GM23248 (cell line): ENCODE measurements around the gene WNT9A. TPM values are rescaled to one million over a fixed set of nuclear protein-coding genes. Genes with fewer than 3 reads are reported as not detected.

ENCODE experiments used
- DNase-seq: peaks from one replicate; pipeline ENCODE4 v3.0.0-alpha.2; 2015
- H2AFZ ChIP-seq: fragments of 200-600 bp; sonication (generic); 2 replicates; pipeline ENCODE4 v1.6.1; 2016; ENCODE audit warnings: antibody characterized with exemption
- H3F3A ChIP-seq: fragments of 200-600 bp; sonication (generic); 2 replicates; pipeline ENCODE4 v1.6.1; 2016; ENCODE audit warnings: mild to moderate bottlenecking, antibody characterized with exemption, mixed run types; ENCODE audit not compliant: insufficient read depth
- H3K27ac ChIP-seq: fragments of 200-600 bp; sonication (generic); 2 replicates; pipeline ENCODE4 v1.5.1; 2016; ENCODE audit warnings: mild to moderate bottlenecking
- H3K27me3 ChIP-seq: fragments of 200-600 bp; sonication (generic); replicated peaks from 2 replicates; pipeline ENCODE4 v1.6.1; 2016; ENCODE audit warnings: mild to moderate bottlenecking; ENCODE audit not compliant: insufficient read depth
- H3K36me3 ChIP-seq: fragments of 200-600 bp; sonication (generic); 2 replicates; pipeline ENCODE4 v1.6.1; 2016; ENCODE audit warnings: low read depth, mild to moderate bottlenecking
- H3K4me1 ChIP-seq: fragments of 200-600 bp; sonication (generic); 2 replicates; pipeline ENCODE4 v1.6.1; 2016; ENCODE audit warnings: mild to moderate bottlenecking; ENCODE audit not compliant: insufficient read depth
- H3K4me2 ChIP-seq: fragments of 200-600 bp; sonication (generic); one replicate; pipeline ENCODE4 v1.6.1; 2016; ENCODE audit warnings: mild to moderate bottlenecking; ENCODE audit not compliant: unreplicated experiment
- H3K4me3 ChIP-seq: fragments of 200-600 bp; sonication (generic); 2 replicates; pipeline ENCODE4 v1.5.1; 2016; ENCODE audit warnings: mild to moderate bottlenecking
- H3K79me2 ChIP-seq: fragments of 200-600 bp; sonication (generic); 2 replicates; pipeline ENCODE4 v1.6.1; 2016; ENCODE audit warnings: mild to moderate bottlenecking; ENCODE audit not compliant: insufficient read depth
- H3K9ac ChIP-seq: fragments of 200-600 bp; sonication (generic); 2 replicates; pipeline ENCODE4 v1.6.1; 2016; ENCODE audit warnings: mild to moderate bottlenecking
- H3K9me2 ChIP-seq: fragments of 200-600 bp; sonication (generic); 2 replicates; pipeline ENCODE4 v1.6.1; 2016; ENCODE audit warnings: mixed run types, mild to moderate bottlenecking, moderate library complexity; ENCODE audit not compliant: insufficient read depth
- H3K9me3 ChIP-seq: fragments of 200-600 bp; sonication (generic); one replicate; pipeline ENCODE4 v1.6.1; 2017; ENCODE audit warnings: low read depth
- H4K20me1 ChIP-seq: fragments of 200-600 bp; sonication (generic); 2 replicates; pipeline ENCODE4 v1.6.0; 2016; ENCODE audit not compliant: insufficient read depth
- EZH2 ChIP-seq: fragments of 200-600 bp; sonication (generic); IDR thresholded peaks from 2 replicates; pipeline ENCODE4 v1.6.1; 2018; ENCODE audit warnings: antibody characterized with exemption, mild to moderate bottlenecking; ENCODE audit not compliant: insufficient read depth, poor library complexity, severe bottlenecking
- EZH2phosphoT487 ChIP-seq: fragments of 200-600 bp; sonication (generic); IDR thresholded peaks from 2 replicates; pipeline ENCODE4 v1.6.1; 2018; ENCODE audit warnings: antibody characterized with exemption, moderate library complexity, mild to moderate bottlenecking, low read depth; ENCODE audit not compliant: insufficient read depth
- WGBS, 2 experiments: methylation state at CpG; one replicate each; pipeline ENCODE4 v1.1.6; 2015 to 2017; ENCODE audit warnings: low lambda C conversion rate in 2 of 2, low coverage in 1 of 2; ENCODE audit errors: missing lambda C conversion rate in 2 of 2; 5-methylcytosine and 5-hydroxymethylcytosine counted together
- in situ Hi-C: fragments of 300-500 bp; cut with MboI; formaldehyde crosslinking; loops from 2 replicates; pipeline ENCODE4 v1.15.0; 2020
- polyA plus RNA-seq: library from polyadenylated mRNA; unstranded; fragments of >200 nt; fragmentation: Nextera tagmentation; extraction: Ambion mirVana; gene quantifications from 2 replicates; pipeline ENCODE4 v1.2.1, GENCODE V29; 2016
- total RNA-seq: library from RNA; depleted of rRNA; stranded (reverse); fragments of >200 nt; shearing (Covaris generic); gene quantifications from 2 replicates; pipeline ENCODE4 v1.2.3, GENCODE V29; 2014

WNT9A gene
- total and polyA plus RNA-seq, 2 experiments from 2014 or later: 0.29 to 2.1 TPM

DNA sequence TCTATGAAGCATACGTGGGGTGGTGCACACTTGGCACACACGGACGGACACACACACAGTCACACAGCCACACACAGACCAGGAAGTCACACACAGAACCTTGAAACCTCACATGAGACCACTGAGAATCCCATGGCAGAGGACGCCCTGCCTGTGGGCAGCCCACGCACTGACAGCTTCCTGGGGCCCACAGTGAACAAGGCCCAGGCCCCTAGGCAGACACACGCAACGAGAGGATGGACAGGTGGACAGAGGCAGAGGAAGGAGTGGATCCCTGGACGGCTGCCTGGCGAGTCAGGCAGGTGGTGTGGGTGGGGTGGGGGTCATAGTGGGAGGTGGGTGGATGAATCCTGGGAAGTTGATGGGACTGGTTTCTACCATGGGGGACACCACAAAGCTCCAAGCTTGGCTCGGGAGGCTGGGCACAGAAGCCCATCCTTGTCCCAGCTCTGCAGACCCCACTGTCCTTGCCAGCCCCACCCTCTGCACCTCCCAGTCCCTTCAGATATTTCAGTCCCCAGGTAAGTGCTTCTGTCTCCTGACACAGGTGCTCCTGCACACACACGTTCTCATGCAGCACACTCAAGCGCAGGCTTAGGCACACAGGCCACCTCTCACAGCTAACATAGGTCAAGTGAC is 49.1 kb downstream of the WNT9A start:
- WGBS, 2 experiments: 58 to 65% methylated on average over 11 to 12 of the region's 12 CpGs
- no peak overlapping the region for H3K4me3 ChIP-seq
- no peak overlapping the region for H3K9ac ChIP-seq
- no peaks in the 10 kb centered on the region for H3K9me3 ChIP-seq
- in situ Hi-C loops: no loop called here
- H3K27me3 ChIP-seq: no peaks in the 10 kb centered on the region
- DNase-seq: no peak
- no peaks in the 10 kb centered on the region for H3F3A ChIP-seq
- H3K79me2 ChIP-seq: no peaks in the 10 kb centered on the region
- H3K9me2 ChIP-seq: no peaks in the 10 kb centered on the region
- no peak overlapping the region for H3K4me2 ChIP-seq
- no peak for TF ChIP-seq EZH2
- TF ChIP-seq EZH2phosphoT487: no peak
- no peaks in the 10 kb centered on the region for H4K20me1 ChIP-seq
- H3K4me1 ChIP-seq: no peaks in the 10 kb centered on the region
- H2AFZ ChIP-seq: no peak overlapping the region
- H3K36me3 ChIP-seq: no peaks in the 10 kb centered on the region
- no peak overlapping the region for H3K27ac ChIP-seq

- 64 to 75% methylated on average over 4 to 6 of the region's 6 CpGs for WGBS, 2 experiments
- no peak for DNase-seq
- no peak overlapping the region for H3K9ac ChIP-seq
- no peaks in the 10 kb centered on the region for H3K27me3 ChIP-seq
- no peaks in the 10 kb centered on the region for H4K20me1 ChIP-seq
- TF ChIP-seq EZH2phosphoT487: no peak
- TF ChIP-seq EZH2: no peak
- no peak overlapping the region for H3K4me2 ChIP-seq
- H3K36me3 ChIP-seq: no peaks in the 10 kb centered on the region
- H3K9me3 ChIP-seq: no peaks in the 10 kb centered on the region
- in situ Hi-C loops: no loop called here
- no peaks in the 10 kb centered on the region for H3F3A ChIP-seq
- no peak overlapping the region for H3K27ac ChIP-seq
- no peaks in the 10 kb centered on the region for H3K4me1 ChIP-seq
- no peaks in the 10 kb centered on the region for H3K79me2 ChIP-seq
- H2AFZ ChIP-seq: no peak overlapping the region
- H3K9me2 ChIP-seq: no peaks in the 10 kb centered on the region
- no peak overlapping the region for H3K4me3 ChIP-seq
These were observed 49.9 kb downstream of the WNT9A start for GRCh38 chr1:227897704-227898438.

DNA sequence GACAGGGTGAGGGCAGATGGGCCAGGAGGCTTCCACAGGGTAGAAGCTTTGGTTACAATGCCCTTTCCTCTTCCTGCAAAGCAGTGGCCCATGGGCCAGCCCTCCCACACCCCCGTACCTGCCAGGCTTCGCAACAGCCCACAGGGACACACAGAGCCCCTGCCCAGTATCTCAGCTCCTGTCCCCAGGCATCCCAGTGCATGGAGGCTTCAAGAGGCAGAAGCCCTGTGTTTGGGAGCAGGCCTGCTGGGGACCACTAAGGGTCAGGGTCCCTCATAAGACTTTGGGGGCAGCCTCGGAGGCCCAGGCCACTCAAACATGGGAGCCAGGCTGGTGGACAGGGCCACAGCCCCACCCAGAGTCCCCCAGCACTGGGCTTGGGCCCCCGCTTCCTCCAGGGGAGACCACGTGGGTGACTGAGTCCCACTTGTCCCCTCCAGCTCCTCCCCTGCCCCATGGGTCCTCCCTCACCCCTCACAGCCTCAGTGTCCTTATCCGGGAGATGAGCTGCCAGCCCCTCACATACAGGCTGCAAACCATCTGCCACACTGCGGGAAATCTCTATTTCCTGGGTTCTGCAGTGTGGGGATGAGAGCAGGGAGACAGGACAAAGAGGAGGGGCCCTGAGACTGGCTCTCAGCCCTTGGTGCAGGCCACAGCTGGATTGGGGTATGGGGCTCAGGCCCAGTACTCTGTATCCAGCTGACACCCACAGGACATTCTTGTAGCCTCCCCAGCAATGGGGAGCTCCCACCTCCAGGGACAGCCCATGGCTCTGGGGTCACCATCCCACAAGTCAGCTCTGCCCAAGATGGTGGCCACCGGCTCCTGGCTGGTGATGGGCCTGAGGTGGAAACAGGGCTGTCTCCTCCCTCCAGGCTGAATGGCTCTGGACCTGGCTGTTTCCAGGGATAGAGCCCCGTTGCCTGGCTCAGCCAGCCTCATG is 50.7 kb downstream of the WNT9A start:
- H3K4me2 ChIP-seq: no peak overlapping the region
- H3K9ac ChIP-seq: no peak overlapping the region
- no peaks in the 10 kb centered on the region for H3K9me3 ChIP-seq
- WGBS, 2 experiments: 75% methylated on average over 9 of the region's 9 CpGs
- no peak overlapping the region for H2AFZ ChIP-seq
- TF ChIP-seq EZH2phosphoT487 (no peak), EZH2 (no peak)
- no peaks in the 10 kb centered on the region for H3K9me2 ChIP-seq
- H3K4me3 ChIP-seq: no peak overlapping the region
- H3K27ac ChIP-seq: no peak overlapping the region
- H3F3A ChIP-seq: no peaks in the 10 kb centered on the region
- no peaks in the 10 kb centered on the region for H3K79me2 ChIP-seq
- in situ Hi-C loops: no loop called here
- H3K36me3 ChIP-seq: no peaks in the 10 kb centered on the region
- no peaks in the 10 kb centered on the region for H3K27me3 ChIP-seq
- no peaks in the 10 kb centered on the region for H3K4me1 ChIP-seq
- DNase-seq: no peak
- H4K20me1 ChIP-seq: no peaks in the 10 kb centered on the region
